Smooth muscle cell (in vitro differentiated cells): ENCODE measurements around the gene SOS2. TPM values are rescaled to one million over a fixed set of nuclear protein-coding genes. Genes with fewer than 3 reads are reported as not detected.

Experiments used
- DNase-seq: peaks from one replicate; lab custom pipeline; 2025; ENCODE audit not compliant: unreplicated experiment; lab: John Stamatoyannopoulos, UW
- H2AFZ ChIP-seq: fragments of 200-600 bp; sonication (generic); 2 replicates; pipeline ENCODE4 v1.6.0; 2016; ENCODE audit warnings: antibody characterized with exemption, low read depth, mild to moderate bottlenecking
- H3F3A ChIP-seq: fragments of 200-600 bp; sonication (generic); 2 replicates; pipeline ENCODE4 v1.6.0; 2017; ENCODE audit warnings: antibody characterized with exemption, low read depth
- H3K27ac ChIP-seq: fragments of 200-600 bp; sonication (generic); 2 replicates; pipeline ENCODE4 v1.5.1; 2016; ENCODE audit warnings: low read depth, mild to moderate bottlenecking
- H3K27me3 ChIP-seq: fragments of 200-600 bp; sonication (generic); 2 replicates; pipeline ENCODE4 v1.6.1; 2016; ENCODE audit warnings: low read depth, mild to moderate bottlenecking
- H3K36me3 ChIP-seq: fragments of 200-600 bp; sonication (generic); 2 replicates; pipeline ENCODE4 v1.5.1; 2016; ENCODE audit warnings: low read depth
- H3K4me1 ChIP-seq: fragments of 200-600 bp; sonication (generic); 2 replicates; pipeline ENCODE4 v1.5.1; 2016; ENCODE audit warnings: low read depth
- H3K4me2 ChIP-seq: fragments of 200-600 bp; sonication (generic); 2 replicates; pipeline ENCODE4 v1.6.0; 2016; ENCODE audit warnings: mild to moderate bottlenecking
- H3K4me3 ChIP-seq: fragments of 200-600 bp; sonication (generic); 2 replicates; pipeline ENCODE4 v1.5.1; 2016; ENCODE audit warnings: mild to moderate bottlenecking
- H3K79me2 ChIP-seq: fragments of 200-600 bp; sonication (generic); 2 replicates; pipeline ENCODE4 v1.6.0; 2016; ENCODE audit warnings: low read depth, mild to moderate bottlenecking
- H3K9ac ChIP-seq: fragments of 200-600 bp; sonication (generic); 2 replicates; pipeline ENCODE4 v1.6.0; 2016; ENCODE audit warnings: low read depth
- H3K9me3 ChIP-seq: fragments of 200-600 bp; sonication (generic); replicated peaks from 2 replicates; pipeline ENCODE4 v1.5.1; 2016; ENCODE audit warnings: low read depth
- H4K20me1 ChIP-seq: fragments of 200-600 bp; sonication (generic); 2 replicates; pipeline ENCODE4 v1.6.0; 2016; ENCODE audit warnings: low read depth
- WGBS: methylation state at CpG from one replicate; pipeline ENCODE4 v1.1.7; 2016; ENCODE audit warnings: low lambda C conversion rate; 5-methylcytosine and 5-hydroxymethylcytosine counted together
- polyA plus RNA-seq: library from polyadenylated mRNA; unstranded; fragments of >200 nt; fragmentation: Nextera tagmentation; extraction: Ambion mirVana; gene quantifications from 2 replicates; pipeline ENCODE4 v1.2.1, GENCODE V29; 2016
- total RNA-seq: library from RNA; depleted of rRNA; stranded (reverse); fragments of >200 nt; gene quantifications from 2 replicates; pipeline ENCODE4 v1.2.3, GENCODE V29; 2014
- TF ChIP-seq, protein P1 (sequence below): fragments of 200-600 bp; sonication (generic); IDR thresholded peaks from 2 replicates; pipeline ENCODE4 v1.5.1; 2017; ENCODE audit warnings: borderline replicate concordance, mild to moderate bottlenecking, antibody characterized with exemption; ENCODE audit not compliant: insufficient read depth, poor library complexity, severe bottlenecking

SOS2 gene
- total and polyA plus RNA-seq, 2 experiments from 2014 or later: 16.0 to 37.5 TPM

DNA sequence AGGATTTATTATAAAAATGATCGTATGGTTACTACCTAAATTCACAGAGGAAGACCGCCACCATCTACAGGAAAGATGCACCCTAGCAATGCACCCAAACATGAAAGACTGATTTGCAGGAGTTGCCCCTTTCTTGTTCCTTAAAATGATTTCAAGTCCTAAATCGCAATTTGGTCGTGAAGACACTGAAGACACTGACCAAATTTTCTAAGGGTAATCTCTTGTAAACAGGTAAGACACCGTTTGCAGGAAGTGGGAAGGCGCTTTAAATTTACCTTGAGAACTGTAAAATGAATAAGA, 1.0 kb downstream of the SOS2 start:
- Histone ChIP-seq H3K9me3 (no peaks in the 10 kb centered on the region), H3K4me3 (peak overlapping the region; percentile 79), H3K4me1 (peaks cover 14% of the 10 kb centered on the region), H4K20me1 (peaks cover 52% of the 10 kb centered on the region), H3K79me2 (peaks cover 52% of the 10 kb centered on the region), H3K27me3 (no peaks in the 10 kb centered on the region), H3F3A (no peaks in the 10 kb centered on the region), H2AFZ (peak overlapping the region; percentile 38), H3K4me2 (peak overlapping the region; percentile 90), H3K9ac (peak overlapping the region; percentile 83), H3K36me3 (no peaks in the 10 kb centered on the region), H3K27ac (peak overlapping the region; percentile 85)
- 18% methylated on average over 6 of the region's 6 CpGs for WGBS
- TF ChIP-seq, protein P1, sequence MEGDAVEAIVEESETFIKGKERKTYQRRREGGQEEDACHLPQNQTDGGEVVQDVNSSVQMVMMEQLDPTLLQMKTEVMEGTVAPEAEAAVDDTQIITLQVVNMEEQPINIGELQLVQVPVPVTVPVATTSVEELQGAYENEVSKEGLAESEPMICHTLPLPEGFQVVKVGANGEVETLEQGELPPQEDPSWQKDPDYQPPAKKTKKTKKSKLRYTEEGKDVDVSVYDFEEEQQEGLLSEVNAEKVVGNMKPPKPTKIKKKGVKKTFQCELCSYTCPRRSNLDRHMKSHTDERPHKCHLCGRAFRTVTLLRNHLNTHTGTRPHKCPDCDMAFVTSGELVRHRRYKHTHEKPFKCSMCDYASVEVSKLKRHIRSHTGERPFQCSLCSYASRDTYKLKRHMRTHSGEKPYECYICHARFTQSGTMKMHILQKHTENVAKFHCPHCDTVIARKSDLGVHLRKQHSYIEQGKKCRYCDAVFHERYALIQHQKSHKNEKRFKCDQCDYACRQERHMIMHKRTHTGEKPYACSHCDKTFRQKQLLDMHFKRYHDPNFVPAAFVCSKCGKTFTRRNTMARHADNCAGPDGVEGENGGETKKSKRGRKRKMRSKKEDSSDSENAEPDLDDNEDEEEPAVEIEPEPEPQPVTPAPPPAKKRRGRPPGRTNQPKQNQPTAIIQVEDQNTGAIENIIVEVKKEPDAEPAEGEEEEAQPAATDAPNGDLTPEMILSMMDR: no peak
- DNase-seq: no peak

DNA sequence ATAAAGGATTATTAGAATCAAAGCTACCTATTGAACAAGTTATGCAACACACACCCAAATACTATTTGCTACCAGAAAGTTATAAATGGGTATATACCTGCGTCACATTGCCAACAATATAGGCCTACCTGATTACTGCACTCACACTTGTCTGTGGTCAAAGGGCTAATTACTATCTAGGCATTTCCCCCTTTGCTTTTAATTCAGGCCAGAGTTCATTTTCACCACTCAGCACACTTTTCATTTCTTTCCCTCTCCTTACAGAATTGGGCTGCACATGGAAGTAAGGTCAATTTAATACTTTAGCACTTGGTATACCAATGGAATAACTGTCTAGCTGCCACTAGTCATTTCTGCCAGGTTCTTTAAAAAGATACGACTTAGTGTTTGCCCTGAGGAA, 1.7 kb downstream of the SOS2 start:
- Histone ChIP-seq H3K4me2 (peak overlapping the region; percentile 90), H3K36me3 (no peaks in the 10 kb centered on the region), H3K9me3 (no peaks in the 10 kb centered on the region), H3K27me3 (no peaks in the 10 kb centered on the region), H4K20me1 (peaks cover 59% of the 10 kb centered on the region), H3K79me2 (peaks cover 58% of the 10 kb centered on the region), H3K4me1 (peaks cover 14% of the 10 kb centered on the region), H3K4me3 (peak overlapping the region; percentile 79), H3K27ac (no peak overlapping the region), H3K9ac (peak overlapping the region; percentile 83), H3F3A (no peaks in the 10 kb centered on the region), H2AFZ (no peak overlapping the region)
- TF ChIP-seq, protein P1: no peak
- WGBS: 84% methylated on average over 2 of the region's 2 CpGs
- DNase-seq: no peak

DNA sequence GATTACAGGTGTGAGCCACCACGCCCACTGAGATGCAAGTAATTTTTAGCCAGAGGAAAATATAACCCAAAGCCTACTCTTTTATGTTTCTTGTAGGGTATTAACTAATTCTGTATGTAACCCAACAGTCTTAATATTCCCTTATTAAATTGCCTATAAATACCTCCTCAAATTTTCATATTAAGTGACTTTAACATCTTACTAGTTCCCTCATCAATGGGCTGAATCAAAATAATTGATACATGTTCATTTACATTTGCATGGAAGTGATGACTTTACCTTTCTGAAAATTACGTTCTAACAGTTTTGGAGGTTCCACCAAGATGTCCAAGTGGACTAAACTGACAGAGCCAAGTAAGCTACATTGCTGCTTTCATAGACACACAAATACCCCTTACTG, 3.1 kb downstream of the SOS2 start:
- TF ChIP-seq, protein P1: no peak
- WGBS: 100% methylated on average over 2 of the region's 2 CpGs
- Histone ChIP-seq H3K79me2 (peaks cover 71% of the 10 kb centered on the region), H4K20me1 (peaks cover 71% of the 10 kb centered on the region), H3K9me3 (no peaks in the 10 kb centered on the region), H3K4me3 (no peak overlapping the region), H3F3A (no peaks in the 10 kb centered on the region), H3K27me3 (no peaks in the 10 kb centered on the region), H3K36me3 (no peaks in the 10 kb centered on the region), H3K9ac (no peak overlapping the region), H2AFZ (no peak overlapping the region), H3K27ac (no peak overlapping the region), H3K4me2 (no peak overlapping the region), H3K4me1 (peaks cover 14% of the 10 kb centered on the region)
- DNase-seq: no peak

DNA sequence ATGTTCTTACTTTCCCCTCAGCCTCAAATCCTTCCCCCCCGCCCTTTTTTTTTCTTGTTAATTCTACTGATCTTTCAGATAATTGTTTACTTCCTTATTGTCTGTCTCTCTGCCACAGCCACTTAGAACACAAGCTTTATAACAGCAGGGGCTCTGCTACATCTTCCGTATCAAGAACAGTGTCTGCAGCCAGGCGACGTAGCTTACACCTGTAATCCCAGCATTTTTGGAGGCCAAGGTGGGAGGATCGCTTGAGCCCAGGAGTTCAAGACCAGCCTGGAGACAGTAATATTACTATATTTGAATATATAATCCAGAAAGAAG, 5.4 kb downstream of the SOS2 start:
- no peak overlapping the region for H3K4me3 ChIP-seq
- H3K9me3 ChIP-seq: no peaks in the 10 kb centered on the region
- H3K36me3 ChIP-seq: no peaks in the 10 kb centered on the region
- no peak overlapping the region for H2AFZ ChIP-seq
- H3K9ac ChIP-seq: no peak overlapping the region
- no peaks in the 10 kb centered on the region for H3F3A ChIP-seq
- no peak for DNase-seq
- peaks cover 95% of the 10 kb centered on the region for H4K20me1 ChIP-seq
- no peaks in the 10 kb centered on the region for H3K27me3 ChIP-seq
- TF ChIP-seq, protein P1: no peak
- H3K27ac ChIP-seq: no peak overlapping the region
- H3K4me2 ChIP-seq: no peak overlapping the region
- peaks cover 14% of the 10 kb centered on the region for H3K4me1 ChIP-seq
- 56% methylated on average over 5 of the region's 5 CpGs for WGBS
- H3K79me2 ChIP-seq: peaks cover 95% of the 10 kb centered on the region
